Testis (tissue), 3 donors: ENCODE results near the gene IKBKE. TPM values are rescaled to one million over a fixed set of nuclear protein-coding genes. Genes with fewer than 3 reads are reported as not detected.

Experiments
- DNase-seq: peaks from one replicate; pipeline ENCODE4 v3.0.0-alpha.2; 2019
- H3K27ac ChIP-seq, 2 donors: fragments of 200-600 bp; sonication (generic); one replicate each; pipeline ENCODE4 v1.5.1; 2019
- H3K27me3 ChIP-seq: fragments of 200-600 bp; sonication (generic); one replicate; pipeline ENCODE4 v1.5.1; 2019
- H3K36me3 ChIP-seq: fragments of 200-600 bp; sonication (generic); one replicate; pipeline ENCODE4 v1.5.1; 2017; ENCODE audit warnings: low read depth; ENCODE audit errors: missing control alignments
- H3K4me1 ChIP-seq: fragments of 200-600 bp; sonication (generic); one replicate; pipeline ENCODE4 v1.5.1; 2019
- H3K4me3 ChIP-seq, 2 donors: fragments of 200-600 bp; sonication (generic); one replicate each; pipeline ENCODE4 v1.5.1; 2017 to 2019
- H3K9me3 ChIP-seq: fragments of 200-600 bp; sonication (generic); one replicate; pipeline ENCODE4 v1.5.1; 2017
- POLR2A ChIP-seq: fragments of 450-650 bp; IDR thresholded peaks from one replicate; pipeline ENCODE4 v1.6.1; 2017; ENCODE audit warnings: antibody characterized with exemption, mild to moderate bottlenecking, moderate library complexity
- WGBS, 2 donors: methylation state at CpG; one replicate each; pipeline ENCODE4 v1.1.5; 2018; 5-methylcytosine and 5-hydroxymethylcytosine counted together
- intact Hi-C: fragments of 100-400 bp; cut with DNase I; formaldehyde crosslinking; loops from one replicate; pipeline ENCODE4 v1.15.1; 2023; ENCODE audit warnings: low total_unique reads
- polyA plus RNA-seq: library from polyadenylated mRNA; stranded (reverse); fragments of 350-450 nt; fragmentation: Illumina TruSeq; extraction: RNeasy Lipid Tissue Mini Kit (QIAGEN cat#74804); gene quantifications from one replicate; pipeline ENCODE4 v1.2.3, GENCODE V29; 2014; ENCODE audit warnings: low read depth, low replicate concordance; ENCODE audit not compliant: insufficient read depth
- total RNA-seq, 2 donors: library from RNA; depleted of rRNA; stranded (reverse); fragments of >200 nt; gene quantifications; one replicate each; pipeline ENCODE4 v1.2.3, GENCODE V29; 2016
- TF ChIP-seq, protein P1 (sequence below), 3 experiments: fragments of 450-650 bp in 2 of 3; fragments of 200-600 bp in 1 of 3; sonication (generic) in 1 of 3; IDR thresholded peaks; one replicate each; pipeline ENCODE4 v1.5.1; 2016 to 2019; ENCODE audit warnings: antibody characterized with exemption in 3 of 3, mild to moderate bottlenecking in 2 of 3, moderate library complexity in 1 of 3

Gene IKBKE
- total and polyA plus RNA-seq, 3 donors from 2014 or later, result 0.99 to 1.6 (median 1.0) TPM

DNA sequence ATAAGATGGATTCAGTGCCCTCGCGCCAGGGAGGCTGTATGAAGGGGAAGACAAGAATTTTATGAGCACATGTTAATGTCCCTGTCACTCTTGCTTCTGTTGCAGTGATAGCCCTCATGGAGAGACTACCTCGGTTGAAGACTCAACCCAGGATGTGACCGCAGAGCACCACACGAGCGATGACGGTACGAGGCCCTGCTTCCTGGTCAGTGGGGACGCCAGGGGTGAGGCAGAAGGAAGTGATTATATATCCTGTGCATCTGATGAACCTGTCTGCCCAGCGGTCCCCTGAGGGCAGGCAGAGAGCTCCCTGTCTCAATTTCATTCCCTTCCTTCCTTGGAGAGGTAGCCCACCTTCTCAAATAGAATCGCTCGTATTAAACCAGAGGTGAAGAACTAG is 20.0 kb upstream of the IKBKE start:
- Histone ChIP-seq H3K4me1 (no peaks in the 10 kb centered on the region), H3K27me3 (no peaks in the 10 kb centered on the region), H3K27ac (no peak overlapping the region), H3K9me3 (no peaks in the 10 kb centered on the region), H3K4me3 (no peak overlapping the region), H3K36me3 (no peaks in the 10 kb centered on the region)
- intact Hi-C loops, result no loop called here
- TF ChIP-seq, protein P1, sequence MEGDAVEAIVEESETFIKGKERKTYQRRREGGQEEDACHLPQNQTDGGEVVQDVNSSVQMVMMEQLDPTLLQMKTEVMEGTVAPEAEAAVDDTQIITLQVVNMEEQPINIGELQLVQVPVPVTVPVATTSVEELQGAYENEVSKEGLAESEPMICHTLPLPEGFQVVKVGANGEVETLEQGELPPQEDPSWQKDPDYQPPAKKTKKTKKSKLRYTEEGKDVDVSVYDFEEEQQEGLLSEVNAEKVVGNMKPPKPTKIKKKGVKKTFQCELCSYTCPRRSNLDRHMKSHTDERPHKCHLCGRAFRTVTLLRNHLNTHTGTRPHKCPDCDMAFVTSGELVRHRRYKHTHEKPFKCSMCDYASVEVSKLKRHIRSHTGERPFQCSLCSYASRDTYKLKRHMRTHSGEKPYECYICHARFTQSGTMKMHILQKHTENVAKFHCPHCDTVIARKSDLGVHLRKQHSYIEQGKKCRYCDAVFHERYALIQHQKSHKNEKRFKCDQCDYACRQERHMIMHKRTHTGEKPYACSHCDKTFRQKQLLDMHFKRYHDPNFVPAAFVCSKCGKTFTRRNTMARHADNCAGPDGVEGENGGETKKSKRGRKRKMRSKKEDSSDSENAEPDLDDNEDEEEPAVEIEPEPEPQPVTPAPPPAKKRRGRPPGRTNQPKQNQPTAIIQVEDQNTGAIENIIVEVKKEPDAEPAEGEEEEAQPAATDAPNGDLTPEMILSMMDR (IDR thresholded peaks at IDR 0.05), result no peak
- TF ChIP-seq POLR2A, result no peak
- WGBS, 2 donors, result 95 to 96% methylated on average over 12 of the region's 12 CpGs
- no peak for DNase-seq

- no peak for DNase-seq
- TF ChIP-seq, protein P1 (IDR thresholded peaks at IDR 0.05), result no peak
- TF ChIP-seq POLR2A, result no peak
- Histone ChIP-seq H3K27ac (no peak overlapping the region), H3K27me3 (no peaks in the 10 kb centered on the region), H3K36me3 (no peaks in the 10 kb centered on the region), H3K9me3 (no peaks in the 10 kb centered on the region), H3K4me3 (no peak overlapping the region), H3K4me1 (no peaks in the 10 kb centered on the region)
- intact Hi-C loops, result no loop called here
- 83 to 85% methylated on average over 9 of the region's 9 CpGs for WGBS, 2 donors
Measured at GRCh38 chr1:206451134-206451686, 19.1 kb upstream of the IKBKE start.

GRCh38 chr1:206453111-206453510 is 17.2 kb upstream of the IKBKE start:
- TF ChIP-seq, protein P1 (IDR thresholded peaks at IDR 0.05), result no peak
- no peak for TF ChIP-seq POLR2A
- Histone ChIP-seq H3K27ac (no peak overlapping the region), H3K4me3 (no peak overlapping the region), H3K9me3 (no peaks in the 10 kb centered on the region), H3K36me3 (no peaks in the 10 kb centered on the region), H3K4me1 (no peaks in the 10 kb centered on the region), H3K27me3 (no peaks in the 10 kb centered on the region)
- intact Hi-C loops, result no loop called here
- WGBS, 2 donors, result 96% methylated on average over 12 to 13 of the region's 13 CpGs
- DNase-seq, result no peak

- Histone ChIP-seq H3K27me3 (no peaks in the 10 kb centered on the region), H3K36me3 (no peaks in the 10 kb centered on the region), H3K27ac (no peak overlapping the region), H3K4me3 (no peak overlapping the region), H3K9me3 (no peaks in the 10 kb centered on the region), H3K4me1 (no peaks in the 10 kb centered on the region)
- DNase-seq, result no peak
- WGBS, 2 donors, result 75 to 83% methylated on average over 3 of the region's 3 CpGs
- TF ChIP-seq, protein P1 (IDR thresholded peaks at IDR 0.05), result no peak
- TF ChIP-seq POLR2A, result no peak
- intact Hi-C loops, result no loop called here
Measured at GRCh38 chr1:206455289-206455665, 15.0 kb upstream of the IKBKE start.

GRCh38 chr1:206455666-206456344 is 14.5 kb upstream of the IKBKE start:
- H3K27ac ChIP-seq, result no peak overlapping the region
- intact Hi-C loops, result no loop called here
- H3K36me3 ChIP-seq, result no peaks in the 10 kb centered on the region
- 67 to 81% methylated on average over 12 of the region's 12 CpGs for WGBS, 2 donors
- H3K4me3 ChIP-seq, result no peak overlapping the region
- no peaks in the 10 kb centered on the region for H3K9me3 ChIP-seq
- TF ChIP-seq, protein P1 (IDR thresholded peaks at IDR 0.05), result no peak
- no peak for TF ChIP-seq POLR2A
- H3K27me3 ChIP-seq, result no peaks in the 10 kb centered on the region
- no peak for DNase-seq
- H3K4me1 ChIP-seq, result no peaks in the 10 kb centered on the region
